ENCODE results near the gene ALKAL2.

ALKAL2 gene

DNA sequence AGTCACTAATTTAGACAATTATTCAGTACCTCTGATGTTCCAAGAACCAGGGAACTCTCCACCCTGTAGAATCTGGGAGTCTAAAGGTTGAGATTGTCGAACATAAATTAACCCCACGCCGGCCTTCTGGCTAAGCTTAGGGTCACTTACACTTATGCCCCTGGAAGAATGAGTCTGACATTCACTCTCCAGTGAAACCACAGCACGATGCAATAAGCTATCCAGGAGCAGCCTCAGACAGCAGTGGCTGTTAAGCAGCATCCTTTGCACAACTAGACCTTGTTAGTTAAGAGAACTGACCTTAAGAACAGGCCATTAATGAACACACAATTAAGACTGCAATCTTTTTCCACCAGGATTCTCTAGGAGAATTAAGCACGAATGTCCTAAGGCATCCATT is 49.0 kb downstream of the ALKAL2 start:
- DNase-seq, result no peak

DNA sequence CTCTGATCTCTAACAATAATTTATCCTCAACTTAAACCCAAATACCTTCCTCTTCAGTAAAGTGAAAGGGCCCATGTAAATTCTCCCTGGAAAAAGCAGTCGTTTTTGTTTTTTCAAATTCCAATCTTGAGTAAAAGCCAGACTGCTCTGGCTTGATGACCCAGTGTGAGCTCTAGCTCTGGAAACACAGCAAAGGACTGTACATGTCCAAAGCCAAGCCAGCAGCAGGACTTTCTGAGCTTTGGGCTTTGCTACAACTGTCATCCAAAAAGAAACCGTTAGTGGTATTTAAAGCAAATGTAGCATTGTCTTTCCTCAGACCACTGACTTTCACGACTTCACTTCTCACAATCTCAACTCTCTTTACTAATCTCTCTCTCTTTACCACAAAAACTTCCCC is 49.5 kb downstream of the ALKAL2 start:
- DNase-seq, result no peak

DNA sequence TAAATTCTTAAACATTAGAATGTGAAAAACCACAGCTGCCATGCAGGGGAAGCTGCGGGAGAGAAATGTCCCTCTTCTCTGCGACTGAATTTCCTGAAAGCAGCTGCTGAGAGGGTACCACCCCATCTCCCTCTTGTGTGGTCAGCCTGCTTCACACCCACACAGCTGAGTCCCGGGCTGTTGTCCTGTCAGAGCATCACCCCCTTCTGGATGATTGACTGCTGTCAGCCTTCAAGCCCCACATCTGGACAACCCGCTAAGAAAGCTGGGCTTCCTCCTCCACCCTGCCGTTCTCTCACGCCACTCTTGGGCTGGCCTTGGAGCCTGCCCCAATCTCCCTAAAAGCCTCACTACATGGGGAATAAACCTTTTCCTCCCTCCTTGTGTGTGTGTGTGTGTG is 50.0 kb downstream of the ALKAL2 start:
- DNase-seq, result no peak

DNA sequence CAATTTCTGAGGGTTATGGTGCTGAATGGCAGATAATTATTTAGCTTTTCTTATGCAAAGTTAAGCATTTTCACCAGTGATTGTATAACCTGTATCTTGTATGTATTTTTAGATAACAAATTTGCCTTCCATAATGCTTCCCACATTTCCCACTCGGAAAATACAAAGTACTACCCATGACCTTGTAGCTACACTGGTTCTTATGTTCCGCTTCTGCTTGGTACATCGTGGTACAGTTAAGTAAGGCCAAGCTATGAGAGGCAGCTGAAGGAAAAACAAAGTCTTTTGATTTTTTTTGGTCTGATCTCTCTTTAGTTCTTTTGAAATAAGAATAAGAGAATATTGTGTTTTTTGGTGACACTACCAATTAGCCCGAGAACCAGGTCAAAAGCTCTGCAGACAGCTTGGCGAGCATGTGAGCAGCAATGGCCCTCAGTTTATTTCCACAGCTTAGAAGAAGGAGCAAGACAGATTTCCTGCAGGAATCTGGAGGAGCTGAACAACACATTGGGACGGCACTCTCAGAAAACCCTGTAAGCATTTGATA is 50.8 kb downstream of the ALKAL2 start:
- no peak for DNase-seq

DNA sequence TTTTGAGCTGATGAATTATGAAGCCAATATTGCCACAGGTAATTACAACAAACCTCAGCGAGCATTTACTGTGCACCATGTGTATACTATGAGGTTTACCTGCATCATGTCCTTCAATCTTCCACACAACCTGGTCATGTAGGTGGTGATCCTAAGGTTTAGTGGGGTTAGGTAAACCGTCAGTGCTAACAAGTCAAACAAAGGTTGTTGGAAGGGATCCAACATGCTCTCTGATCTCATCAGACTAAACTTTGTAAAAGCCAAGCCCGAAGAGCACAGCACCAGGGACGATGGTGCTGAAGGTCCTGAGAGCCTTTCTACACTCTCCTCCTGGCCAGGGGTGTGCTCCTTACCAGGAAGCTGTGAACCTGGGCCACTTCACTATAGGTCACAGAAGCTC is 53.5 kb downstream of the ALKAL2 start:
- no peak for DNase-seq

DNA sequence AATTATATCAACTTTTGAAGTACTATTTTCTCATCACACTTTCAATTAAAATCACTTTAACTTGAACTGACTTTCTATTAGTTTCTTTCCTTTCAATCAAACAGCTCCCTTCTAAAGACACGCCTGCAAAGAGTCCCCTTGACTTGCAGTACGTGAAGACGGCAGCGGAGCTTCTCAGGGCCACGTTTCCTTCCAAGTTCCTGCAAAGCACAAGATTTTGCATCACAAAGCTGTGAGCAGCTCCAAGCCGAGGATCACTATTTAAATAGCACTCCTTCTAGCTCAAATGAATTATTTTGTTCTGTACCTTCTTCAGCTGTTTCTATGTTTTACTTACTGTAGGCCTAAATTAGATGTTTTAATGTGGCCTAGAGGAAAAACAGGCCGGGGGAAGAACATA is 54.9 kb downstream of the ALKAL2 start:
- no peak for DNase-seq

DNA sequence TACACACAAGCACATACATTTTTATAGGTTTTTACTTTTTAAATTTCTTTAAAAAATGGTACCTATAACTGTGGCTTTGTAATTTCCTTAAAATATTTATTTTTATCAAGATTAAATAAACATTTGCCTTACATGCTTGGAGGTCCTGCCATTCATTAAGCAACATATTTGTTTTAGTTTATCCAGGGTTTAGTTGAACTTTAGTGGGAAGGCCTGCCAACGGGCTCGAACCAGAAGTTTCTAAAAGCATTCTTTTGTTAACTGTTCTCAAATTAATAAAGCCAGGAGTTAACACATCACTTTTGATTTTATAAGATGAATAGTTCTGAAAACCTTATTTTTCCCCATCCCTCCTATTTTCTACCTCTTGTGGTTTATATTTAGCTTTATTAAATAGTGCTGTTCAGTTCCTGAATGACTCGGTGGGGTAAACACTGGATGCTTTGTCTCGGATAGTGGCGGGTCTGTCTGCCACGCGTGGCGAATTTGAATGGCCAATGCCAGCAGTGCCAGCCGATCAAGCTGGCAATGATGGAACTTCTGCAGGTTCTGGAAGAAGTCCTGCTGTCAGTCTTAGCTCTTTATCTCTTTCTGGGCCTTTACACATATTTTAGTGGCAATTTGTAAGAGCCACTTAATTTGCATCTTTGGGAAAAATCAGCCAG is 56.2 kb downstream of the ALKAL2 start:
- no peak for DNase-seq

Data from activated CD4-positive, alpha-beta T cell treated with anti-CD3 and anti-CD28 coated beads, Interleukin-2, amount 50 U/mL, for 4 hours (primary cell).